ENCODE data around the gene CDH24. TPM values are rescaled to one million over a fixed set of nuclear protein-coding genes. Genes with fewer than 3 reads are reported as not detected.

The CDH24 gene
- total and polyA plus RNA-seq, 2 of the 13 experiments (the other 11 are each of a cell fraction or from before 2014, with no cell fraction given) = 0.69 to 0.99 TPM

- TF ChIP-seq ZNF460 (CRISPR knock-in tag; IDR thresholded peaks at IDR 0.05; ENCODE audit: borderline replicate concordance) (peak; percentile 26; the same call in 1 of the 2 replicates), MATR3 (CRISPR knock-in tag; IDR thresholded peaks at IDR 0.05) (0 out of 2 replicates have a peak, but pooled peaks have one; percentile 84), HBP1 (CRISPR knock-in tag; IDR thresholded peaks at IDR 0.05; ENCODE audit: low read depth) (peak; percentile 99), NFIB (CRISPR knock-in tag; IDR thresholded peaks at IDR 0.05; ENCODE audit: borderline replicate concordance) (peak; percentile 86; the same call in 1 of the 2 replicates), ZNF317 (CRISPR knock-in tag; IDR thresholded peaks at IDR 0.05) (peak; percentile 96), ZNF775 (CRISPR knock-in tag; IDR thresholded peaks at IDR 0.05; ENCODE audit: borderline replicate concordance) (peak; percentile 93), ZNF292 (CRISPR knock-in tag; IDR thresholded peaks at IDR 0.05; ENCODE audit: borderline replicate concordance, low read depth) (peak; percentile 100), ZSCAN29 (CRISPR knock-in tag; conservative IDR thresholded peaks at IDR 0.05) (peak; percentile 100), ZNF569 (CRISPR knock-in tag; IDR thresholded peaks at IDR 0.05; ENCODE audit: borderline replicate concordance) (peak; percentile 99; the same call in 1 of the 2 replicates), GABPB1 (CRISPR knock-in tag; IDR thresholded peaks at IDR 0.05) (peak; percentile 93), GATAD2A (CRISPR knock-in tag; IDR thresholded peaks at IDR 0.05) (peak; percentile 93), PRDM15 (CRISPR knock-in tag; IDR thresholded peaks at IDR 0.05) (peak; percentile 57; the same call in 1 of the 2 replicates)
- TF ChIP-seq, protein P1, sequence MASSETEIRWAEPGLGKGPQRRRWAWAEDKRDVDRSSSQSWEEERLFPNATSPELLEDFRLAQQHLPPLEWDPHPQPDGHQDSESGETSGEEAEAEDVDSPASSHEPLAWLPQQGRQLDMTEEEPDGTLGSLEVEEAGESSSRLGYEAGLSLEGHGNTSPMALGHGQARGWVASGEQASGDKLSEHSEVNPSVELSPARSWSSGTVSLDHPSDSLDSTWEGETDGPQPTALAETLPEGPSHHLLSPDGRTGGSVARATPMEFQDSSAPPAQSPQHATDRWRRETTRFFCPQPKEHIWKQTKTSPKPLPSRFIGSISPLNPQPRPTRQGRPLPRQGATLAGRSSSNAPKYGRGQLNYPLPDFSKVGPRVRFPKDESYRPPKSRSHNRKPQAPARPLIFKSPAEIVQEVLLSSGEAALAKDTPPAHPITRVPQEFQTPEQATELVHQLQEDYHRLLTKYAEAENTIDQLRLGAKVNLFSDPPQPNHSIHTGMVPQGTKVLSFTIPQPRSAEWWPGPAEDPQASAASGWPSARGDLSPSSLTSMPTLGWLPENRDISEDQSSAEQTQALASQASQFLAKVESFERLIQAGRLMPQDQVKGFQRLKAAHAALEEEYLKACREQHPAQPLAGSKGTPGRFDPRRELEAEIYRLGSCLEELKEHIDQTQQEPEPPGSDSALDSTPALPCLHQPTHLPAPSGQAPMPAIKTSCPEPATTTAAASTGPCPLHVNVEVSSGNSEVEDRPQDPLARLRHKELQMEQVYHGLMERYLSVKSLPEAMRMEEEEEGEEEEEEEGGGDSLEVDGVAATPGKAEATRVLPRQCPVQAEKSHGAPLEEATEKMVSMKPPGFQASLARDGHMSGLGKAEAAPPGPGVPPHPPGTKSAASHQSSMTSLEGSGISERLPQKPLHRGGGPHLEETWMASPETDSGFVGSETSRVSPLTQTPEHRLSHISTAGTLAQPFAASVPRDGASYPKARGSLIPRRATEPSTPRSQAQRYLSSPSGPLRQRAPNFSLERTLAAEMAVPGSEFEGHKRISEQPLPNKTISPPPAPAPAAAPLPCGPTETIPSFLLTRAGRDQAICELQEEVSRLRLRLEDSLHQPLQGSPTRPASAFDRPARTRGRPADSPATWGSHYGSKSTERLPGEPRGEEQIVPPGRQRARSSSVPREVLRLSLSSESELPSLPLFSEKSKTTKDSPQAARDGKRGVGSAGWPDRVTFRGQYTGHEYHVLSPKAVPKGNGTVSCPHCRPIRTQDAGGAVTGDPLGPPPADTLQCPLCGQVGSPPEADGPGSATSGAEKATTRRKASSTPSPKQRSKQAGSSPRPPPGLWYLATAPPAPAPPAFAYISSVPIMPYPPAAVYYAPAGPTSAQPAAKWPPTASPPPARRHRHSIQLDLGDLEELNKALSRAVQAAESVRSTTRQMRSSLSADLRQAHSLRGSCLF (CRISPR knock-in tag; IDR thresholded peaks at IDR 0.05; ENCODE audit: borderline replicate concordance) = peak; percentile 98
Observed at GRCh38 chr14:23006544-23007419, 50.5 kb downstream of the CDH24 start (continued).
